NCI-H2171 treated with DMSO at 0.1 percent for 48 hours (cell line): ENCODE results near the gene CPSF4.

Experiments
- DNase-seq: peaks from one replicate; lab custom pipeline; 2025; lab: John Stamatoyannopoulos, UW

Gene CPSF4

GRCh38 chr7:99448855-99449254 is 10.1 kb downstream of the CPSF4 start:
- no peak for DNase-seq

GRCh38 chr7:99449326-99449725 is 10.6 kb downstream of the CPSF4 start:
- no peak for DNase-seq

GRCh38 chr7:99451936-99452335 is 13.2 kb downstream of the CPSF4 start:
- DNase-seq: no peak

- no peak for DNase-seq
Observed at GRCh38 chr7:99452541-99452940, 13.8 kb downstream of the CPSF4 start.

- no peak for DNase-seq
Observed at GRCh38 chr7:99453105-99453504, 14.4 kb downstream of the CPSF4 start.

- DNase-seq: no peak
Observed at GRCh38 chr7:99455874-99456273, 17.1 kb downstream of the CPSF4 start.

GRCh38 chr7:99456288-99456687 is 17.5 kb downstream of the CPSF4 start:
- no peak for DNase-seq

GRCh38 chr7:99457050-99457649 is 18.4 kb downstream of the CPSF4 start:
- DNase-seq: no peak

- DNase-seq: no peak
Observed at GRCh38 chr7:99457650-99458493, 19.1 kb downstream of the CPSF4 start.

- DNase-seq: no peak
Observed at GRCh38 chr7:99459087-99459486, 20.3 kb downstream of the CPSF4 start.

- no peak for DNase-seq
Observed at GRCh38 chr7:99460651-99461050, 21.9 kb downstream of the CPSF4 start.

GRCh38 chr7:99461221-99461620 is 22.5 kb downstream of the CPSF4 start:
- DNase-seq: no peak

- no peak for DNase-seq
Observed at GRCh38 chr7:99465421-99465768, 26.7 kb downstream of the CPSF4 start.

- DNase-seq: no peak
Observed at GRCh38 chr7:99468336-99468918, 29.7 kb downstream of the CPSF4 start.

GRCh38 chr7:99469381-99470065 is 30.8 kb downstream of the CPSF4 start:
- DNase-seq: no peak

- DNase-seq: peak; percentile 94
Observed at GRCh38 chr7:99472561-99473314, 34.0 kb downstream of the CPSF4 start, which contains the start of gene ZNF789. Gene ZNF789 (plus strand): TSS chr7:99472890. CDS start chr7:99476457, 3,567 bp downstream.

GRCh38 chr7:99473315-99473596 is 34.5 kb downstream of the CPSF4 start:
- DNase-seq: peak; percentile 56

- DNase-seq: no peak
Observed at GRCh38 chr7:99476107-99476506, 37.4 kb downstream of the CPSF4 start.

GRCh38 chr7:99478464-99479440 is 40.0 kb downstream of the CPSF4 start:
- no peak for DNase-seq

GRCh38 chr7:99485094-99485493 is 46.4 kb downstream of the CPSF4 start:
- DNase-seq: no peak

- no peak for DNase-seq
Observed at GRCh38 chr7:99489235-99489634, 50.5 kb downstream of the CPSF4 start.
